ENCODE results near the gene WDR7.

- TF ChIP-seq CTCF (conservative IDR thresholded peaks at IDR 0.05; ENCODE audit: low read depth in 2 of 2) = no peak
- TF ChIP-seq POLR2AphosphoS5 (IDR thresholded peaks at IDR 0.05; ENCODE audit: low read depth) = no peak
- TF ChIP-seq EZH2 (IDR thresholded peaks at IDR 0.05; ENCODE audit: low read depth, unreplicated experiment) = no peak
- no peak for TF ChIP-seq CREB1 (CRISPR knock-in tag; IDR thresholded peaks at IDR 0.05; ENCODE audit: low read depth)
- TF ChIP-seq, protein P1, sequence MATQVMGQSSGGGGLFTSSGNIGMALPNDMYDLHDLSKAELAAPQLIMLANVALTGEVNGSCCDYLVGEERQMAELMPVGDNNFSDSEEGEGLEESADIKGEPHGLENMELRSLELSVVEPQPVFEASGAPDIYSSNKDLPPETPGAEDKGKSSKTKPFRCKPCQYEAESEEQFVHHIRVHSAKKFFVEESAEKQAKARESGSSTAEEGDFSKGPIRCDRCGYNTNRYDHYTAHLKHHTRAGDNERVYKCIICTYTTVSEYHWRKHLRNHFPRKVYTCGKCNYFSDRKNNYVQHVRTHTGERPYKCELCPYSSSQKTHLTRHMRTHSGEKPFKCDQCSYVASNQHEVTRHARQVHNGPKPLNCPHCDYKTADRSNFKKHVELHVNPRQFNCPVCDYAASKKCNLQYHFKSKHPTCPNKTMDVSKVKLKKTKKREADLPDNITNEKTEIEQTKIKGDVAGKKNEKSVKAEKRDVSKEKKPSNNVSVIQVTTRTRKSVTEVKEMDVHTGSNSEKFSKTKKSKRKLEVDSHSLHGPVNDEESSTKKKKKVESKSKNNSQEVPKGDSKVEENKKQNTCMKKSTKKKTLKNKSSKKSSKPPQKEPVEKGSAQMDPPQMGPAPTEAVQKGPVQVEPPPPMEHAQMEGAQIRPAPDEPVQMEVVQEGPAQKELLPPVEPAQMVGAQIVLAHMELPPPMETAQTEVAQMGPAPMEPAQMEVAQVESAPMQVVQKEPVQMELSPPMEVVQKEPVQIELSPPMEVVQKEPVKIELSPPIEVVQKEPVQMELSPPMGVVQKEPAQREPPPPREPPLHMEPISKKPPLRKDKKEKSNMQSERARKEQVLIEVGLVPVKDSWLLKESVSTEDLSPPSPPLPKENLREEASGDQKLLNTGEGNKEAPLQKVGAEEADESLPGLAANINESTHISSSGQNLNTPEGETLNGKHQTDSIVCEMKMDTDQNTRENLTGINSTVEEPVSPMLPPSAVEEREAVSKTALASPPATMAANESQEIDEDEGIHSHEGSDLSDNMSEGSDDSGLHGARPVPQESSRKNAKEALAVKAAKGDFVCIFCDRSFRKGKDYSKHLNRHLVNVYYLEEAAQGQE (IDR thresholded peaks at IDR 0.05; ENCODE audit: unreplicated experiment) = no peak
- no peak for TF ChIP-seq JUNB (IDR thresholded peaks at IDR 0.05; ENCODE audit: unreplicated experiment)
- TF ChIP-seq, protein P2, sequence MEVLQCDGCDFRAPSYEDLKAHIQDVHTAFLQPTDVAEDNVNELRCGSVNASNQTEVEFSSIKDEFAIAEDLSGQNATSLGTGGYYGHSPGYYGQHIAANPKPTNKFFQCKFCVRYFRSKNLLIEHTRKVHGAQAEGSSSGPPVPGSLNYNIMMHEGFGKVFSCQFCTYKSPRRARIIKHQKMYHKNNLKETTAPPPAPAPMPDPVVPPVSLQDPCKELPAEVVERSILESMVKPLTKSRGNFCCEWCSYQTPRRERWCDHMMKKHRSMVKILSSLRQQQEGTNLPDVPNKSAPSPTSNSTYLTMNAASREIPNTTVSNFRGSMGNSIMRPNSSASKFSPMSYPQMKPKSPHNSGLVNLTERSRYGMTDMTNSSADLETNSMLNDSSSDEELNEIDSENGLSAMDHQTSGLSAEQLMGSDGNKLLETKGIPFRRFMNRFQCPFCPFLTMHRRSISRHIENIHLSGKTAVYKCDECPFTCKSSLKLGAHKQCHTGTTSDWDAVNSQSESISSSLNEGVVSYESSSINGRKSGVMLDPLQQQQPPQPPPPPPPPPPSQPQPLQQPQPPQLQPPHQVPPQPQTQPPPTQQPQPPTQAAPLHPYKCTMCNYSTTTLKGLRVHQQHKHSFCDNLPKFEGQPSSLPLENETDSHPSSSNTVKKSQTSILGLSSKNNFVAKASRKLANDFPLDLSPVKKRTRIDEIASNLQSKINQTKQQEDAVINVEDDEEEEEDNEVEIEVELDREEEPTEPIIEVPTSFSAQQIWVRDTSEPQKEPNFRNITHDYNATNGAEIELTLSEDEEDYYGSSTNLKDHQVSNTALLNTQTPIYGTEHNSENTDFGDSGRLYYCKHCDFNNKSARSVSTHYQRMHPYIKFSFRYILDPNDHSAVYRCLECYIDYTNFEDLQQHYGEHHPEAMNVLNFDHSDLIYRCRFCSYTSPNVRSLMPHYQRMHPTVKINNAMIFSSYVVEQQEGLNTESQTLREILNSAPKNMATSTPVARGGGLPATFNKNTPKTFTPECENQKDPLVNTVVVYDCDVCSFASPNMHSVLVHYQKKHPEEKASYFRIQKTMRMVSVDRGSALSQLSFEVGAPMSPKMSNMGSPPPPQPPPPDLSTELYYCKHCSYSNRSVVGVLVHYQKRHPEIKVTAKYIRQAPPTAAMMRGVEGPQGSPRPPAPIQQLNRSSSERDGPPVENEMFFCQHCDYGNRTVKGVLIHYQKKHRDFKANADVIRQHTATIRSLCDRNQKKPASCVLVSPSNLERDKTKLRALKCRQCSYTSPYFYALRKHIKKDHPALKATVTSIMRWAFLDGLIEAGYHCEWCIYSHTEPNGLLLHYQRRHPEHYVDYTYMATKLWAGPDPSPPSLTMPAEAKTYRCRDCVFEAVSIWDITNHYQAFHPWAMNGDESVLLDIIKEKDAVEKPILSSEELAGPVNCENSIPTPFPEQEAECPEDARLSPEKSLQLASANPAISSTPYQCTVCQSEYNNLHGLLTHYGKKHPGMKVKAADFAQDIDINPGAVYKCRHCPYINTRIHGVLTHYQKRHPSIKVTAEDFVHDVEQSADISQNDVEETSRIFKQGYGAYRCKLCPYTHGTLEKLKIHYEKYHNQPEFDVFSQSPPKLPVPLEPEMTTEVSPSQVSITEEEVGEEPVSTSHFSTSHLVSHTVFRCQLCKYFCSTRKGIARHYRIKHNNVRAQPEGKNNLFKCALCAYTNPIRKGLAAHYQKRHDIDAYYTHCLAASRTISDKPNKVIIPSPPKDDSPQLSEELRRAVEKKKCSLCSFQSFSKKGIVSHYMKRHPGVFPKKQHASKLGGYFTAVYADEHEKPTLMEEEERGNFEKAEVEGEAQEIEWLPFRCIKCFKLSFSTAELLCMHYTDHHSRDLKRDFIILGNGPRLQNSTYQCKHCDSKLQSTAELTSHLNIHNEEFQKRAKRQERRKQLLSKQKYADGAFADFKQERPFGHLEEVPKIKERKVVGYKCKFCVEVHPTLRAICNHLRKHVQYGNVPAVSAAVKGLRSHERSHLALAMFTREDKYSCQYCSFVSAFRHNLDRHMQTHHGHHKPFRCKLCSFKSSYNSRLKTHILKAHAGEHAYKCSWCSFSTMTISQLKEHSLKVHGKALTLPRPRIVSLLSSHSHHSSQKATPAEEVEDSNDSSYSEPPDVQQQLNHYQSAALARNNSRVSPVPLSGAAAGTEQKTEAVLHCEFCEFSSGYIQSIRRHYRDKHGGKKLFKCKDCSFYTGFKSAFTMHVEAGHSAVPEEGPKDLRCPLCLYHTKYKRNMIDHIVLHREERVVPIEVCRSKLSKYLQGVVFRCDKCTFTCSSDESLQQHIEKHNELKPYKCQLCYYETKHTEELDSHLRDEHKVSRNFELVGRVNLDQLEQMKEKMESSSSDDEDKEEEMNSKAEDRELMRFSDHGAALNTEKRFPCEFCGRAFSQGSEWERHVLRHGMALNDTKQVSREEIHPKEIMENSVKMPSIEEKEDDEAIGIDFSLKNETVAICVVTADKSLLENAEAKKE (CRISPR knock-in tag; IDR thresholded peaks at IDR 0.05) = no peak
- no peak for TF ChIP-seq EZH2phosphoT487 (IDR thresholded peaks at IDR 0.05; ENCODE audit: unreplicated experiment)
- TF ChIP-seq, protein P3, sequence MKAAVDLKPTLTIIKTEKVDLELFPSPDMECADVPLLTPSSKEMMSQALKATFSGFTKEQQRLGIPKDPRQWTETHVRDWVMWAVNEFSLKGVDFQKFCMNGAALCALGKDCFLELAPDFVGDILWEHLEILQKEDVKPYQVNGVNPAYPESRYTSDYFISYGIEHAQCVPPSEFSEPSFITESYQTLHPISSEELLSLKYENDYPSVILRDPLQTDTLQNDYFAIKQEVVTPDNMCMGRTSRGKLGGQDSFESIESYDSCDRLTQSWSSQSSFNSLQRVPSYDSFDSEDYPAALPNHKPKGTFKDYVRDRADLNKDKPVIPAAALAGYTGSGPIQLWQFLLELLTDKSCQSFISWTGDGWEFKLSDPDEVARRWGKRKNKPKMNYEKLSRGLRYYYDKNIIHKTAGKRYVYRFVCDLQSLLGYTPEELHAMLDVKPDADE (IDR thresholded peaks at IDR 0.05) = no peak
Observed at GRCh38 chr18:56741685-56742084, 90.5 kb downstream of the WDR7 start.
